Parathyroid adenoma (tissue), 2 donors: Measurements from ENCODE around the gene BCR.
"Not testable (repeated sequence)": the region's sequence is repeated elsewhere in the genome, so short reads cannot be mapped to it uniquely, and the experiment has no call there.

Experiments
- H2AFZ ChIP-seq: fragments of 300-600 bp; sonication (generic); one replicate; pipeline ENCODE4 v1.7.0; 2017; ENCODE audit warnings: antibody characterized with exemption, mild to moderate bottlenecking
- H3K27ac ChIP-seq: fragments of 300-600 bp; sonication (generic); one replicate; pipeline ENCODE4 v1.7.0; 2017
- H3K27me3 ChIP-seq: fragments of 300-600 bp; sonication (generic); one replicate; pipeline ENCODE4 v1.7.0; 2017; ENCODE audit warnings: low read length; ENCODE audit not compliant: control insufficient read depth, insufficient read depth
- H3K36me3 ChIP-seq: fragments of 300-600 bp; sonication (generic); one replicate; pipeline ENCODE4 v1.7.0; 2017; ENCODE audit warnings: low read length; ENCODE audit not compliant: control insufficient read depth, insufficient read depth
- H3K4me1 ChIP-seq: fragments of 300-600 bp; sonication (generic); one replicate; pipeline ENCODE4 v1.7.0; 2017; ENCODE audit warnings: control low read depth
- H3K4me2 ChIP-seq: fragments of 300-600 bp; sonication (generic); one replicate; pipeline ENCODE4 v1.7.0; 2017; ENCODE audit warnings: low read length
- H3K4me3 ChIP-seq: fragments of 300-600 bp; sonication (generic); one replicate; pipeline ENCODE4 v1.7.0; 2017; ENCODE audit warnings: low read depth, low read length
- H3K79me2 ChIP-seq: fragments of 300-600 bp; sonication (generic); one replicate; pipeline ENCODE4 v1.7.0; 2017; ENCODE audit warnings: control low read depth
- H3K9ac ChIP-seq: fragments of 300-600 bp; sonication (generic); one replicate; pipeline ENCODE4 v1.7.0; 2017; ENCODE audit warnings: mild to moderate bottlenecking
- H3K9me3 ChIP-seq: fragments of 300-600 bp; sonication (generic); one replicate; pipeline ENCODE4 v1.7.0; 2017; ENCODE audit warnings: low read length; ENCODE audit not compliant: control insufficient read depth
- TF ChIP-seq, protein P1 (sequence below): fragments of 300-600 bp; sonication (generic); IDR thresholded peaks from one replicate; pipeline ENCODE4 v1.7.0; 2017; ENCODE audit warnings: antibody characterized with exemption, mild to moderate bottlenecking
- donor health status: primary hyperparathyroidism.

BCR gene

GRCh38 chr22:23363683-23364082, 183.4 kb downstream of the BCR start:
- no peaks in the 10 kb centered on the region for H3K4me1 ChIP-seq
- no peak overlapping the region for H3K27ac ChIP-seq
- H3K9ac ChIP-seq: no peak overlapping the region
- no peaks in the 10 kb centered on the region for H3K36me3 ChIP-seq
- no peaks in the 10 kb centered on the region for H3K79me2 ChIP-seq
- H3K27me3 ChIP-seq: no peaks in the 10 kb centered on the region
- TF ChIP-seq, protein P1, sequence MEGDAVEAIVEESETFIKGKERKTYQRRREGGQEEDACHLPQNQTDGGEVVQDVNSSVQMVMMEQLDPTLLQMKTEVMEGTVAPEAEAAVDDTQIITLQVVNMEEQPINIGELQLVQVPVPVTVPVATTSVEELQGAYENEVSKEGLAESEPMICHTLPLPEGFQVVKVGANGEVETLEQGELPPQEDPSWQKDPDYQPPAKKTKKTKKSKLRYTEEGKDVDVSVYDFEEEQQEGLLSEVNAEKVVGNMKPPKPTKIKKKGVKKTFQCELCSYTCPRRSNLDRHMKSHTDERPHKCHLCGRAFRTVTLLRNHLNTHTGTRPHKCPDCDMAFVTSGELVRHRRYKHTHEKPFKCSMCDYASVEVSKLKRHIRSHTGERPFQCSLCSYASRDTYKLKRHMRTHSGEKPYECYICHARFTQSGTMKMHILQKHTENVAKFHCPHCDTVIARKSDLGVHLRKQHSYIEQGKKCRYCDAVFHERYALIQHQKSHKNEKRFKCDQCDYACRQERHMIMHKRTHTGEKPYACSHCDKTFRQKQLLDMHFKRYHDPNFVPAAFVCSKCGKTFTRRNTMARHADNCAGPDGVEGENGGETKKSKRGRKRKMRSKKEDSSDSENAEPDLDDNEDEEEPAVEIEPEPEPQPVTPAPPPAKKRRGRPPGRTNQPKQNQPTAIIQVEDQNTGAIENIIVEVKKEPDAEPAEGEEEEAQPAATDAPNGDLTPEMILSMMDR: no peak
- no peak overlapping the region for H3K4me3 ChIP-seq
- no peaks in the 10 kb centered on the region for H3K9me3 ChIP-seq
- no peak overlapping the region for H2AFZ ChIP-seq
- no peak overlapping the region for H3K4me2 ChIP-seq

DNA sequence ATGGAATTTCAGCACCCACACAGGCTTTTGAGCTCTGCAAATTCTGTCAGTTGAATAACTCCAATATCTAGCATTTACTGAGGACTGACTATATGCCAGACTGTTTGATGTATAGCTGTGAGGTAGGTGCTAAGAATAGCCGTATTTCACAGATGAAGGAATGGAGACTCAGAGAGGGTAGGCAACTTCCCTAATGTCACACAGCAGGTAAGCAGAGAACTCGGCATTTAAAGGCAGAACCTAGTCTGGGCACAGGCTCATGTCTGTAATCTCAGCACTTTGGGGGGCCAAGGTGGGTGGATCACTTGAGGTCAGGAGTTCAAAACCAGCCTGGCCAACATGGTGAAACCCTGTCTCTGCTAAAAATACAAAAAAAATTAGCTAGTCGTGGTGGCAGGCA, 184.1 kb downstream of the BCR start:
- TF ChIP-seq, protein P1: no peak
- Histone ChIP-seq H3K27ac (no peak overlapping the region), H3K79me2 (no peaks in the 10 kb centered on the region), H3K27me3 (no peaks in the 10 kb centered on the region), H3K9ac (no peak overlapping the region), H3K4me3 (no peak overlapping the region), H3K9me3 (no peaks in the 10 kb centered on the region), H3K4me1 (no peaks in the 10 kb centered on the region), H2AFZ (no peak overlapping the region), H3K4me2 (no peak overlapping the region), H3K36me3 (no peaks in the 10 kb centered on the region)

DNA sequence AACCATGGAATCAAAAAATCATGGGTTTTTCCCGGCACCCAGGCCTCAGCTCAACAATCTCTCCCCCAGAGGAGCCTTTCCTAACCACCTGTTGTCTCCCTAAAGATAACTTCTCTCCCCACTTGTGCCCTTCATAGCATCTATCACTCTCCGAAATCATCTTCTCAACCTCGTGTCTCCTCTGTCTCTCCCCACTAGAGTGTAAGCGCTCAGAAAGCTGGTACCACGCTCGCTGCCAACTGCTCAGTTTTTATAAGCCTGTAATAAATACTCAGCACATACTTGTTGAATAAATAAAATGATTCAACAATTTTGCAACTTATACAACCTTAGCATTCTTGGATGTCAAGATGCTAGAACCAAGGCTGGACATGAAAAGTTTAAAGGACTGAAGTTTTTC, 185.2 kb downstream of the BCR start:
- Histone ChIP-seq H3K9me3 (no peaks in the 10 kb centered on the region), H2AFZ (no peak overlapping the region), H3K79me2 (no peaks in the 10 kb centered on the region), H3K4me1 (no peaks in the 10 kb centered on the region), H3K4me2 (no peak overlapping the region), H3K36me3 (no peaks in the 10 kb centered on the region), H3K27me3 (no peaks in the 10 kb centered on the region), H3K4me3 (no peak overlapping the region), H3K27ac (no peak overlapping the region), H3K9ac (no peak overlapping the region)
- TF ChIP-seq, protein P1: no peak

DNA sequence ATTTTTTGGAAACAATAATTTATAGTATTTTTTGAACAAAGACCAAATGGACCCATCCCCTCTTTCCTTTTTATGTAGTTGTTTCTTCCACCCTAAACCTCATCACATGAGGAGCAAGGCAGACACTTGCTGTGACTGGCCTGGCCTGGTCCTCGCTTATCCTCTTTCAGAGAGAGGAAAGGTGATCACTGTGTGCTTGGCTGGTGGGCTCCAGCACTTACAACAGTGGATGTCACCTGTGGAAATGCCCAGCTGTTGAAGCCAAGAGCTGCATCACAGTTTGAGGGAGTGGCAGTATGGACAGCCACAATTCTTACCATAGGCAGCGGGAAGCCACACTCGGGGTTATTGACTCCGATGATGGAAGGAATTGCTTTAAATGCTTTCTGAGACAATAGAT, 185.7 kb downstream of the BCR start:
- Histone ChIP-seq H3K27ac (no peak overlapping the region), H3K4me3 (no peak overlapping the region), H3K79me2 (no peaks in the 10 kb centered on the region), H2AFZ (no peak overlapping the region), H3K4me2 (no peak overlapping the region), H3K4me1 (no peaks in the 10 kb centered on the region), H3K9ac (no peak overlapping the region), H3K27me3 (no peaks in the 10 kb centered on the region), H3K9me3 (no peaks in the 10 kb centered on the region), H3K36me3 (no peaks in the 10 kb centered on the region)
- TF ChIP-seq, protein P1: no peak

DNA sequence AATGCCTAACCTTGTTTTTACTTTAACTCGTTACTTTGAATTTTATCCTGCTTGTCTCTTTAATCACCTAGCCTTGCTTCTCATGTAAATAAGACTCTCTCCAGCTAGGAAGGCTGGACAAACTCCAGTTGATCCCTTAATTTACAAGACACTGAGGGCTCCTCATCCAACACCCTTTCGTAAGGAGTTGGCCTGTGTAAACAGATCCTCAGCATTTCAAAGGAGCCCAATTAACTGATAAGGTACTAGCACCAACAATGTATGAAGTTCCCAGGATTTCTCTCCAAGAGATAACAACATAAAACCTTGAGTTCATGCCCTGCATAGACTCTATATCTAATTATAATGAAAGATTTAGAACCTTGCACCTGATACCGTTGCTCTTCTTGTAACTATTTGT, 186.9 kb downstream of the BCR start:
- H3K27ac ChIP-seq, H3K36me3 ChIP-seq, H3K27me3 ChIP-seq, H2AFZ ChIP-seq, H3K9me3 ChIP-seq, H3K4me1 ChIP-seq, H3K4me2 ChIP-seq, H3K4me3 ChIP-seq, H3K9ac ChIP-seq, H3K79me2 ChIP-seq: not testable (repeated sequence)
